ENCODE measurements around the gene MPPED1. TPM values are rescaled to one million over a fixed set of nuclear protein-coding genes. Genes with fewer than 3 reads are reported as not detected.
A peak's percentile ranks its signal among the peaks of the same experiment; 100 is the strongest.

The MPPED1 gene
- total RNA-seq, 4 donors from 2014 or later: 0.23 to 0.99 (median 0.80) TPM; not detected in 1

- H3K9me3 ChIP-seq: no peaks in the 10 kb centered on the region
- peaks cover 12% of the 10 kb centered on the region for H3K4me1 ChIP-seq
- no peaks in the 10 kb centered on the region for H3K36me3 ChIP-seq
- no peak for DNase-seq (ENCODE audit: low spot score in 2 of 2)
- TF ChIP-seq POLR2A (IDR thresholded peaks at IDR 0.05) (no peak), EP300 (IDR thresholded peaks at IDR 0.05) (no peak), POLR2AphosphoS5 (IDR thresholded peaks at IDR 0.05) (no peak), CTCF (IDR thresholded peaks at IDR 0.05) (no peak)
- no peaks in the 10 kb centered on the region for H3K27me3 ChIP-seq
- no peak overlapping the region for H3K27ac ChIP-seq
- no peak overlapping the region for H3K4me3 ChIP-seq
- 91% methylated on average over 10 of the region's 10 CpGs for WGBS
Observed at GRCh38 chr22:43533656-43534428, 122.0 kb downstream of the MPPED1 start.

GRCh38 chr22:43534916-43535315, 123.1 kb downstream of the MPPED1 start:
- Histone ChIP-seq H3K36me3 (no peaks in the 10 kb centered on the region), H3K4me1 (peaks cover 12% of the 10 kb centered on the region), H3K27ac (no peak overlapping the region), H3K9me3 (no peaks in the 10 kb centered on the region), H3K27me3 (no peaks in the 10 kb centered on the region), H3K4me3 (no peak overlapping the region)
- 77% methylated on average over 5 of the region's 6 CpGs for WGBS
- DNase-seq (ENCODE audit: low spot score in 2 of 2): peak in 1 of 2 donors; percentile 56
- TF ChIP-seq POLR2AphosphoS5 (IDR thresholded peaks at IDR 0.05): no peak
- no peak for TF ChIP-seq POLR2A (IDR thresholded peaks at IDR 0.05)
- TF ChIP-seq EP300 (IDR thresholded peaks at IDR 0.05): no peak
- no peak for TF ChIP-seq CTCF (IDR thresholded peaks at IDR 0.05)

GRCh38 chr22:43535336-43535735, 123.5 kb downstream of the MPPED1 start:
- H3K36me3 ChIP-seq: no peaks in the 10 kb centered on the region
- H3K4me1 ChIP-seq: peaks cover 8% of the 10 kb centered on the region
- TF ChIP-seq CTCF (IDR thresholded peaks at IDR 0.05): no peak
- TF ChIP-seq POLR2AphosphoS5 (IDR thresholded peaks at IDR 0.05): no peak
- TF ChIP-seq POLR2A (IDR thresholded peaks at IDR 0.05): no peak
- no peak for TF ChIP-seq EP300 (IDR thresholded peaks at IDR 0.05)
- no peaks in the 10 kb centered on the region for H3K9me3 ChIP-seq
- H3K27ac ChIP-seq: no peak overlapping the region
- H3K4me3 ChIP-seq: no peak overlapping the region
- DNase-seq (ENCODE audit: low spot score in 2 of 2): peak in 1 of 2 donors; percentile 67
- WGBS: 69% methylated on average over 7 of the region's 7 CpGs
- H3K27me3 ChIP-seq: no peaks in the 10 kb centered on the region

GRCh38 chr22:43535741-43536140, 123.9 kb downstream of the MPPED1 start:
- H3K27me3 ChIP-seq: no peaks in the 10 kb centered on the region
- WGBS: 61% methylated on average over 5 of the region's 5 CpGs
- no peak for TF ChIP-seq EP300 (IDR thresholded peaks at IDR 0.05)
- no peak for TF ChIP-seq POLR2A (IDR thresholded peaks at IDR 0.05)
- no peak overlapping the region for H3K4me3 ChIP-seq
- H3K36me3 ChIP-seq: no peaks in the 10 kb centered on the region
- peaks cover 4% of the 10 kb centered on the region for H3K4me1 ChIP-seq
- peak in 1 of 2 donors; percentile 16 for DNase-seq (ENCODE audit: low spot score in 2 of 2)
- H3K9me3 ChIP-seq: no peaks in the 10 kb centered on the region
- no peak overlapping the region for H3K27ac ChIP-seq

GRCh38 chr22:43537019-43537585, 125.3 kb downstream of the MPPED1 start:
- no peaks in the 10 kb centered on the region for H3K27me3 ChIP-seq
- no peak overlapping the region for H3K4me3 ChIP-seq
- H3K4me1 ChIP-seq: peaks cover 3% of the 10 kb centered on the region
- WGBS: 90% methylated on average over 14 of the region's 14 CpGs
- no peaks in the 10 kb centered on the region for H3K36me3 ChIP-seq
- H3K27ac ChIP-seq: no peak overlapping the region
- H3K9me3 ChIP-seq: no peaks in the 10 kb centered on the region
- TF ChIP-seq EP300 (IDR thresholded peaks at IDR 0.05) (no peak), CTCF (IDR thresholded peaks at IDR 0.05) (no peak), POLR2A (IDR thresholded peaks at IDR 0.05) (no peak), POLR2AphosphoS5 (IDR thresholded peaks at IDR 0.05) (no peak)
- peak in 1 of 2 donors; percentile 32 for DNase-seq (ENCODE audit: low spot score in 2 of 2)

Data from suprapubic skin (tissue), 4 donors.